ENCODE results near the gene PFN3. TPM values are rescaled to one million over a fixed set of nuclear protein-coding genes. Genes with fewer than 3 reads are reported as not detected.

The PFN3 gene
- total and polyA plus RNA-seq, 2 of the 13 experiments (the other 11 are each of a cell fraction or from before 2014, with no cell fraction given): not detected

DNA sequence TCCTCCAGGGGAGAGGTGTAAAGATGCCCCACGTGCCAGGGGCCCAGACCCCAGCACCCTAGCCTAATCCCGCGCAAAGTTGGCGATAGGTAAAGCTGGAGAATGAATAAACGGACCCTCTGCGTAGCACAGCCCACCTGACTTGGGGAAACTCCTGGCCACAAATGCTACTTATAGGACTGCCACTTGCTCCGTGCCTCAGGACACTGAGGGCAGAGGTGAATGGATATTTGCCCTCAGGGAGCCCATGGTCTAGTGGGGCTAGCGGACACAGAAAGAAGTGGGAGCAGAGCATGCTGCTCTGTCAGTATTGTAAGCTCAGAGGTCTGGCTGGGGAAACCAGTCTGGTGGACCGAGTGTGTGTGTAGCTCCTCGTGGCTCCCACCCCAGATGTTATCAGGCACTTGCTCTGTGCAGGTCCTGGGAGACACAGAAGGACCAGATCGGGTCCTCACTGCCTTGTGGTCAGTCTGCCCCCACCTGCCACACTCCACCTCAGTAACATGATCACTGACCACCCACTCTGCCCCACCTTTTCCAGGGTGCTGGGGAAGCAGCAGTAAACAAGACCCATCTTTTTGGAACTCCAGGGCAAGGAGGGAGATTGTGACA is 26.9 kb upstream of the PFN3 start (continued):
- TF ChIP-seq, protein P1, sequence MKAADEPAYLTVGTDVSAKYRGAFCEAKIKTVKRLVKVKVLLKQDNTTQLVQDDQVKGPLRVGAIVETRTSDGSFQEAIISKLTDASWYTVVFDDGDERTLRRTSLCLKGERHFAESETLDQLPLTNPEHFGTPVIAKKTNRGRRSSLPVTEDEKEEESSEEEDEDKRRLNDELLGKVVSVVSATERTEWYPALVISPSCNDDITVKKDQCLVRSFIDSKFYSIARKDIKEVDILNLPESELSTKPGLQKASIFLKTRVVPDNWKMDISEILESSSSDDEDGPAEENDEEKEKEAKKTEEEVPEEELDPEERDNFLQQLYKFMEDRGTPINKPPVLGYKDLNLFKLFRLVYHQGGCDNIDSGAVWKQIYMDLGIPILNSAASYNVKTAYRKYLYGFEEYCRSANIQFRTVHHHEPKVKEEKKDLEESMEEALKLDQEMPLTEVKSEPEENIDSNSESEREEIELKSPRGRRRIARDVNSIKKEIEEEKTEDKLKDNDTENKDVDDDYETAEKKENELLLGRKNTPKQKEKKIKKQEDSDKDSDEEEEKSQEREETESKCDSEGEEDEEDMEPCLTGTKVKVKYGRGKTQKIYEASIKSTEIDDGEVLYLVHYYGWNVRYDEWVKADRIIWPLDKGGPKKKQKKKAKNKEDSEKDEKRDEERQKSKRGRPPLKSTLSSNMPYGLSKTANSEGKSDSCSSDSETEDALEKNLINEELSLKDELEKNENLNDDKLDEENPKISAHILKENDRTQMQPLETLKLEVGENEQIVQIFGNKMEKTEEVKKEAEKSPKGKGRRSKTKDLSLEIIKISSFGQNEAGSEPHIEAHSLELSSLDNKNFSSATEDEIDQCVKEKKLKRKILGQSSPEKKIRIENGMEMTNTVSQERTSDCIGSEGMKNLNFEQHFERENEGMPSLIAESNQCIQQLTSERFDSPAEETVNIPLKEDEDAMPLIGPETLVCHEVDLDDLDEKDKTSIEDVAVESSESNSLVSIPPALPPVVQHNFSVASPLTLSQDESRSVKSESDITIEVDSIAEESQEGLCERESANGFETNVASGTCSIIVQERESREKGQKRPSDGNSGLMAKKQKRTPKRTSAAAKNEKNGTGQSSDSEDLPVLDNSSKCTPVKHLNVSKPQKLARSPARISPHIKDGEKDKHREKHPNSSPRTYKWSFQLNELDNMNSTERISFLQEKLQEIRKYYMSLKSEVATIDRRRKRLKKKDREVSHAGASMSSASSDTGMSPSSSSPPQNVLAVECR (CRISPR knock-in tag; IDR thresholded peaks at IDR 0.05; ENCODE audit: borderline replicate concordance): peak; percentile 36; the same call in 1 of the 2 replicates
- TF ChIP-seq HNF4A (CRISPR knock-in tag; IDR thresholded peaks at IDR 0.05): no peak
- TF ChIP-seq ZNF567 (CRISPR knock-in tag; IDR thresholded peaks at IDR 0.05; ENCODE audit: borderline replicate concordance): peak; percentile 60; the same call in 1 of the 2 replicates
- TF ChIP-seq, protein P2, sequence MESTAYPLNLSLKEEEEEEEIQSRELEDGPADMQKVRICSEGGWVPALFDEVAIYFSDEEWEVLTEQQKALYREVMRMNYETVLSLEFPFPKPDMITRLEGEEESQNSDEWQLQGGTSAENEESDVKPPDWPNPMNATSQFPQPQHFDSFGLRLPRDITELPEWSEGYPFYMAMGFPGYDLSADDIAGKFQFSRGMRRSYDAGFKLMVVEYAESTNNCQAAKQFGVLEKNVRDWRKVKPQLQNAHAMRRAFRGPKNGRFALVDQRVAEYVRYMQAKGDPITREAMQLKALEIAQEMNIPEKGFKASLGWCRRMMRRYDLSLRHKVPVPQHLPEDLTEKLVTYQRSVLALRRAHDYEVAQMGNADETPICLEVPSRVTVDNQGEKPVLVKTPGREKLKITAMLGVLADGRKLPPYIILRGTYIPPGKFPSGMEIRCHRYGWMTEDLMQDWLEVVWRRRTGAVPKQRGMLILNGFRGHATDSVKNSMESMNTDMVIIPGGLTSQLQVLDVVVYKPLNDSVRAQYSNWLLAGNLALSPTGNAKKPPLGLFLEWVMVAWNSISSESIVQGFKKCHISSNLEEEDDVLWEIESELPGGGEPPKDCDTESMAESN (CRISPR knock-in tag; conservative IDR thresholded peaks at IDR 0.05): 0 out of 2 replicates have a peak, but pooled peaks have one; percentile 40
- TF ChIP-seq KLF11 (CRISPR knock-in tag; IDR thresholded peaks at IDR 0.05): 0 out of 2 replicates have a peak, but pooled peaks have one; percentile 16
- no peak for TF ChIP-seq NCOA1 (CRISPR knock-in tag; IDR thresholded peaks at IDR 0.05)
- no peak for TF ChIP-seq ZNF652 (CRISPR knock-in tag; IDR thresholded peaks at IDR 0.05; ENCODE audit: borderline replicate concordance, low read depth)
- no peak for TF ChIP-seq RAD21 (CRISPR knock-in tag; IDR thresholded peaks at IDR 0.05)
- TF ChIP-seq KDM5B (CRISPR knock-in tag; IDR thresholded peaks at IDR 0.05; ENCODE audit: borderline replicate concordance): peak; percentile 70; the same call in 1 of the 2 replicates
- 0 out of 2 replicates have a peak, but pooled peaks have one; percentile 13 for TF ChIP-seq NFYB (CRISPR knock-in tag; IDR thresholded peaks at IDR 0.05)
- no peak for TF ChIP-seq ZNF577 (CRISPR knock-in tag; IDR thresholded peaks at IDR 0.05; ENCODE audit: borderline replicate concordance, low read depth)
- 0 out of 2 replicates have a peak, but pooled peaks have one; percentile 10 for TF ChIP-seq TFE3 (CRISPR knock-in tag; IDR thresholded peaks at IDR 0.05)
- TF ChIP-seq ZBTB10 (CRISPR knock-in tag; IDR thresholded peaks at IDR 0.05; ENCODE audit: borderline replicate concordance): no peak
- peak; percentile 1 for TF ChIP-seq AGO2 (optimal IDR thresholded peaks at IDR 0.05; ENCODE audit: low read depth, low read length)
- no peak for TF ChIP-seq TRAFD1 (CRISPR knock-in tag; IDR thresholded peaks at IDR 0.05; ENCODE audit: borderline replicate concordance)
- peak; percentile 54; the same call in 1 of the 2 replicates for TF ChIP-seq NRL (CRISPR knock-in tag; IDR thresholded peaks at IDR 0.05; ENCODE audit: borderline replicate concordance)

Data from HepG2 (cell line).